Stomach (tissue), 9 donors: ENCODE measurements around the gene SNRPD2. TPM values are rescaled to one million over a fixed set of nuclear protein-coding genes. Genes with fewer than 3 reads are reported as not detected.
A peak's percentile ranks its signal among the peaks of the same experiment; 100 is the strongest.

ENCODE experiments used
- DNase-seq, 2 donors: peaks; one replicate each; pipeline versions ENCODE4 v3.0.0 to v3.0.0-alpha.2; 2013 to 2019
- H3K27ac ChIP-seq, 5 donors: fragments of 200-600 bp in 4 of 5; sonication (generic) in 4 of 5; one replicate each; pipeline ENCODE4 v1.5.1; 2013 to 2019; ENCODE audit warnings: mild to moderate bottlenecking in 1 of 5, moderate library complexity in 1 of 5
- H3K27me3 ChIP-seq, 3 donors: fragments of 200-600 bp; sonication (generic); one replicate each; pipeline ENCODE4 v1.5.1; 2017 to 2019; ENCODE audit warnings: mixed run types in 1 of 3
- H3K36me3 ChIP-seq, 4 donors: fragments of 200-600 bp; sonication (generic); 1 replicate in 3 of 4; 2 replicates in 1 of 4; pipeline ENCODE4 v1.5.1; 2016 to 2019
- H3K4me1 ChIP-seq, 4 donors: fragments of 200-600 bp; sonication (generic); one replicate each; pipeline ENCODE4 v1.5.1; 2016 to 2019
- H3K4me3 ChIP-seq, 4 donors: fragments of 200-600 bp; sonication (generic) in 3 of 4; one replicate each; pipeline ENCODE4 v1.5.1; 2016 to 2019; ENCODE audit warnings: mild to moderate bottlenecking in 1 of 4
- H3K9me3 ChIP-seq, 4 donors: fragments of 200-600 bp; sonication (generic); one replicate each; pipeline ENCODE4 v1.5.1; 2016 to 2019
- CTCF ChIP-seq, 7 experiments: fragments of 450-650 bp in 4 of 7; fragments of 200-600 bp in 3 of 7; sonication (generic) in 3 of 7; IDR thresholded peaks; one replicate each; pipeline ENCODE4 v1.5.1; 2016 to 2019; ENCODE audit warnings: antibody characterized with exemption in 7 of 7, control low read depth in 2 of 7, mild to moderate bottlenecking in 1 of 7
- EP300 ChIP-seq: sonication (generic); formaldehyde crosslinking; IDR thresholded peaks from one replicate; pipeline ENCODE4 v1.6.1; 2017; ENCODE audit warnings: antibody characterized with exemption
- POLR2A ChIP-seq, 4 donors: fragments of 450-650 bp; IDR thresholded peaks; one replicate each; pipeline ENCODE4 v1.6.1; 2016; ENCODE audit warnings: antibody characterized with exemption in 4 of 4, control low read depth in 2 of 4, mild to moderate bottlenecking in 1 of 4, moderate library complexity in 1 of 4
- POLR2AphosphoS5 ChIP-seq, 3 donors: sonication (generic); formaldehyde crosslinking; IDR thresholded peaks; one replicate each; pipeline ENCODE4 v1.6.1; 2016; ENCODE audit warnings: antibody characterized with exemption in 3 of 3
- WGBS, 5 donors: extraction: QIAGEN DNeasy Blood & Tissue Kit in 3 of 5; methylation state at CpG; one replicate each; pipeline versions ENCODE4 v1.1.5 to v1.1.7; 2013 to 2018; 5-methylcytosine and 5-hydroxymethylcytosine counted together
- intact Hi-C: fragments of 100-400 bp; cut with DNase I; formaldehyde crosslinking; loops from one replicate; pipeline ENCODE4 v1.15.1; 2023; ENCODE audit warnings: low total_unique reads
- polyA plus RNA-seq, 3 donors: library from polyadenylated mRNA; stranded (reverse); fragments of 200-250 nt; gene quantifications; one replicate each; pipeline ENCODE4 v1.2.3, GENCODE V29; 2013
- total RNA-seq, 5 donors: library from RNA; depleted of rRNA; stranded (reverse); fragments of >200 nt; gene quantifications; one replicate each; pipeline versions ENCODE4 v1.1.0 to v1.2.3, GENCODE V29; 2014 to 2016
- donor health status: healthy with polysubstance abuse.
- donor health status: Bipolar disorder and iron deficiency.
- donor health status: healthy.

SNRPD2 gene
- total and polyA plus RNA-seq, 8 donors: 79.9 to 511 (median 182) TPM

- no peak overlapping the region for H3K4me3 ChIP-seq
- DNase-seq: no peak
- intact Hi-C loops: no loop called here
- WGBS, 5 donors: 91 to 96% (median 94%) methylated on average over 9 of the region's 9 CpGs
- H3K36me3 ChIP-seq: peaks cover 7 to 33% (median 30%) of the 10 kb centered on the region in 4 donors
- no peaks in the 10 kb centered on the region for H3K9me3 ChIP-seq
- no peak for TF ChIP-seq POLR2A (IDR thresholded peaks at IDR 0.05)
- no peak for TF ChIP-seq CTCF (IDR thresholded peaks at IDR 0.05)
- TF ChIP-seq EP300: no peak
- TF ChIP-seq POLR2AphosphoS5 (IDR thresholded peaks at IDR 0.05): no peak
- no peaks in the 10 kb centered on the region for H3K27me3 ChIP-seq
- no peak overlapping the region for H3K27ac ChIP-seq
- H3K4me1 ChIP-seq: peaks cover 0 to 8% (median 0%) of the 10 kb centered on the region in 4 donors
Measured at GRCh38 chr19:45705115-45705514, 13.4 kb upstream of the SNRPD2 start.

- Histone ChIP-seq H3K27ac (no peak overlapping the region), H3K9me3 (no peaks in the 10 kb centered on the region), H3K27me3 (no peaks in the 10 kb centered on the region), H3K36me3 (peaks cover 12 to 50% (median 42%) of the 10 kb centered on the region in 4 donors), H3K4me1 (no peaks in the 10 kb centered on the region), H3K4me3 (no peak overlapping the region)
- intact Hi-C loops: no loop called here
- DNase-seq: no peak
- 77 to 86% (median 80%) methylated on average over 7 of the region's 7 CpGs for WGBS, 5 donors
- TF ChIP-seq POLR2AphosphoS5 (IDR thresholded peaks at IDR 0.05): no peak
- TF ChIP-seq EP300: no peak
- no peak for TF ChIP-seq POLR2A (IDR thresholded peaks at IDR 0.05)
- TF ChIP-seq CTCF (IDR thresholded peaks at IDR 0.05): no peak
Measured at GRCh38 chr19:45701676-45702075, 9.9 kb upstream of the SNRPD2 start.

DNA sequence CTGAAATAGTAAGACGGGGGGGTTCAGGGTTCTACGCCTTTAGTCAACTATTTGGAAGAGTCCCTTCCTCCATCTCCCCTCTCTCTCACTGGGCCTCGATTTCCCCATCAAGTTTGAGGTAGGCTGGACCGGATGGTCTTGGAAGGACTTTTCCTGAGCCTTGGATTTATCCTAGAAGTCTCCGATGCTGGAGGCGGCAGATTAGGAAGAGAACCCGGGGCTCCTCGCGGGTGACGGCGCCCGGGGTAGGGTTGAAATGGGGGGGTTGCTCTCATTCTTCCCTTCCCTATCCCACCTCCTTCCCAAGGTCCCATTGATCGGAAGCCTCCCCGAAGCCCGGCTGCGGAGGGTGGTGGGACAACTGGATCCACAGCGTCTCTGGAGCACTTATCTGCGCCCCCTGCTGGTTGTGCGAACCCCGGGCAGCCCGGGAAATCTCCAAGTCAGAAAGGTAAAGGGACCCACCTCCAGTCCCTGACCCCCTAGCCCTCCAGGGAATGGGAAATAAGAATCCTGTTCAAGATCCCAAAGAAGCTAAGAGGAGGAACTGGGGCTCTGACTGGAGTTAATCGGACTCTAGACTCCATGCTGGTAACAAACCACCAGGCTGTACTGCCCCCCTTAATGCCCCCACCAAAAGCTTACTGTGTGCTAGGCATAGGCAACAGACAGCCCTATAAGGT is 1.5 kb upstream of the SNRPD2 start:
- DNase-seq: peak; percentile 86 to 89
- 1 to 3% (median 1%) methylated on average over 17 to 22 of the region's 22 CpGs for WGBS, 5 donors
- Histone ChIP-seq H3K4me3 (peak overlapping the region; percentile 62 to 88 (median 87)), H3K27ac (peak overlapping the region; percentile 93 to 96 (median 95)), H3K36me3 (peaks cover 9 to 38% (median 32%) of the 10 kb centered on the region in 4 donors), H3K9me3 (no peaks in the 10 kb centered on the region), H3K4me1 (peaks cover 7 to 29% (median 24%) of the 10 kb centered on the region in 4 donors), H3K27me3 (no peaks in the 10 kb centered on the region)
- no peak for TF ChIP-seq POLR2A (IDR thresholded peaks at IDR 0.05)
- TF ChIP-seq CTCF (IDR thresholded peaks at IDR 0.05): peak in 5 of 7 experiments; percentile 51 to 90 (median 86)
- no peak for TF ChIP-seq EP300
- TF ChIP-seq POLR2AphosphoS5 (IDR thresholded peaks at IDR 0.05): peak in 1 of 3 donors; percentile 8
- intact Hi-C loops: no loop called here

GRCh38 chr19:45692187-45693105 is 693 bp upstream of the SNRPD2 start, which contains the start of gene QPCTL:
TSS of gene QPCTL (plus strand) at chr19:45692666. CDS start at chr19:45692704, 38 bp downstream.
- intact Hi-C loops: no loop called here

More at GRCh38 chr19:45692187-45693105, 693 bp upstream of the SNRPD2 start, which contains the start of gene QPCTL:
- Histone ChIP-seq H3K36me3 (peaks cover 16 to 41% (median 37%) of the 10 kb centered on the region in 4 donors), H3K27ac (peak within 1 kb of the TSS; percentile 93 to 96 (median 95)), H3K27me3 (no peaks in the 10 kb centered on the region), H3K9me3 (no peaks in the 10 kb centered on the region), H3K4me1 (peaks cover 7 to 29% (median 24%) of the 10 kb centered on the region in 4 donors), H3K4me3 (peak within 1 kb of the TSS; percentile 62 to 88 (median 87))
- peak; percentile 98 to 99 for DNase-seq
- TF ChIP-seq EP300 (no peak), CTCF (IDR thresholded peaks at IDR 0.05) (no peak), POLR2AphosphoS5 (IDR thresholded peaks at IDR 0.05) (peak; percentile 68 to 93 (median 71)), POLR2A (IDR thresholded peaks at IDR 0.05) (peak in 1 of 4 donors; percentile 31)
- 0 to 1% (median 0%) methylated on average over 33 to 70 of the region's 70 CpGs for WGBS, 5 donors
